HUES64 (cell line): ENCODE measurements around the gene FATE1.
A peak's percentile ranks its signal among the peaks of the same experiment; 100 is the strongest.
"Not testable (repeated sequence)": the region's sequence is repeated elsewhere in the genome, so short reads cannot be mapped to it uniquely, and the experiment has no call there.

Experiments used
- H3K27ac ChIP-seq: 2 replicates; pipeline ENCODE4 v1.7.0; 2013; ENCODE audit warnings: low read depth, low read length, inconsistent platforms
- H3K27me3 ChIP-seq: 2 replicates; pipeline ENCODE4 v1.6.1; 2013; ENCODE audit warnings: mild to moderate bottlenecking, low read length; ENCODE audit not compliant: insufficient read depth
- H3K36me3 ChIP-seq: 2 replicates; pipeline ENCODE4 v1.6.1; 2013; ENCODE audit warnings: mild to moderate bottlenecking, low read length; ENCODE audit not compliant: insufficient read depth
- H3K4me1 ChIP-seq: 2 replicates; pipeline ENCODE4 v1.6.1; 2013; ENCODE audit warnings: mild to moderate bottlenecking, low read length, moderate library complexity; ENCODE audit not compliant: insufficient read depth
- H3K4me3 ChIP-seq: 2 replicates; pipeline ENCODE4 v1.5.1; 2013; ENCODE audit warnings: mild to moderate bottlenecking, low read length, moderate library complexity
- H3K9ac ChIP-seq: 2 replicates; pipeline ENCODE4 v1.6.1; 2013; ENCODE audit warnings: mild to moderate bottlenecking, low read depth, low read length
- H3K9me3 ChIP-seq: 2 replicates; pipeline ENCODE4 v1.6.1; 2013; ENCODE audit warnings: low read depth, low read length; ENCODE audit not compliant: insufficient read depth
- WGBS: fragments of 150-250, 120-280 bp; methylation state at CpG from one replicate; pipeline ENCODE4 v1.1.7; 2013; ENCODE audit warnings: missing lambda C conversion rate; 5-methylcytosine and 5-hydroxymethylcytosine counted together

The FATE1 gene

DNA sequence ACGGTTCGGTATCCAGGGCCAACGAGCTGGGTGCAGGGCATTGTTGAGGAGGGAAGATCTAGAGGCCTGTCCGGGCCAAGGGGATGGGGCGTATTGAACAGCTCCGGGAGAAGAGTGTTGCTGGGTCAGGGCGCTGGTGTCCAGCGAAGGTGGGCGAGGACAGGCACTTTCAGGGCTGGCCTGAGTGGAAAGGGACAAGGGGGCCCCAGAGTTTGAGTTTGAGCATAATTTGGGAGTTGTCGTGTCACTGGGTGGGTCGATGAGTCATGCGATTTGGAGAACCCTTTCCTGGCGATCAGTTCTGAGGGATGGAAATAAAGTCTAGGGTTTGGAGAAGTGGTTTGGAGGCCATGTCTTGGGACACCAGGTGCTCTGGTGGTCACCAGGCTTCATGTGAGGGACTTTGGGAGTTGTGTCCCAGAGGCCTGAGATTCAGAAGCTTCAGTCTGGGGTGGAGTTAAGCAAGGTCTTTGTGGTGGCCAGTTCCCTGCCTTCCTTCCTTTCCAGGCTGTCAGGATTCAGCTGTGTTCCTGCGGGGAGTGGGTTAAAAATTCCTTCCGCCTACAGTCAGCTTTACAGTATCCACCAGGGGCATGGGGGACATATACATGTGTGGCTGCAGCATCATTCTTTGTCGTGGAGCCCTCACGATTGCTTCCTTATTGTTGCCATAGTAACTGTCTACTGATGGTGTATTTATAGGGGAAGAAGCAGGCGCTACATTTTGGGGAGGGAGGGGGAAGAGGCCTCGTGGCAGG lies 20.1 kb upstream of the FATE1 start:
- H3K4me3 ChIP-seq, result peak overlapping the region; percentile 57
- H3K9me3 ChIP-seq, result no peaks in the 10 kb centered on the region
- no peaks in the 10 kb centered on the region for H3K36me3 ChIP-seq
- 28% methylated on average over 17 of the region's 19 CpGs for WGBS
- no peak overlapping the region for H3K27ac ChIP-seq
- H3K27me3 ChIP-seq, result peaks cover 25% of the 10 kb centered on the region
- no peaks in the 10 kb centered on the region for H3K4me1 ChIP-seq
- no peak overlapping the region for H3K9ac ChIP-seq

DNA sequence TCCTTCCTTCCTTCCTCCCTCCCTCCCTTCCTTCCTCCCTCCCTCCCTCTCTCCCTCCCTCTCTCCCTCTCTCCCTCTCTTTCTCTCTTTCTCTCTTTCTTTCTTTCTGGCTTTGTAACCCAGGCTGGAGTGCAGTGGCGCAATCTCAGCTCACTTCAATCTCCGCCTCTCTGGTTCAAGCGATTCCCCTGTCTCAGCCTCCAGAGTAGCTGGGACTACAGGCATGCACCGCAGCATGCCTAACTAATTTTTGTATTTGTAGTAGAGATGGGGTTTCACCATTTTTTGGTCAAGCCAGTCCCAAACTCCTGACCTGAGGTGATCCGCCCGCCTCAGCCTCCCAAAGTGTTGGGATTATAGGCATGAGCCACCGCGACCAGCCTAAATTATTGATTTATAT lies 18.8 kb upstream of the FATE1 start:
- over 99% methylated on average over 6 of the region's 8 CpGs for WGBS
- H3K27ac ChIP-seq, H3K36me3 ChIP-seq, H3K4me1 ChIP-seq, H3K9me3 ChIP-seq, H3K4me3 ChIP-seq, H3K9ac ChIP-seq: not testable (repeated sequence)
- H3K27me3 ChIP-seq, result peaks cover 25% of the 10 kb centered on the region

DNA sequence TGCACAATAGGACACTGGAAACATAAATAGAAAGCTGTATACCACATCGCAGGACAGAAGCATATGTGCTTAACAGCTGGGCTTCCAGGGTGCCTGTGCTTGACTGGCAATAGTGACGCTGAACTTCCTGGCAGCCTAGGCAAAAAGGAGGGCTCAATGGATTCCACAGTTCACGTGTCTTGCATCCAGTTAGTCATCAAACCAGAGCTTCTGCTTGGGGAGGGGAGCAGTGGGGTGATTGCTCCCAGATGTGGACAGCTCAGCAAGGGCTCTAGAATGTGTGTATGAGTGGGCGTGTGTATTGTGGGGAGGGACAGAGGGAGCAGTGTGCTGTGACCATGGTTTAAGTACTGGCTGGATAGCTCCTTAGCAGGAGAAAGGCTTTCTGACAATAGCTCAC lies 18.3 kb upstream of the FATE1 start:
- H3K9ac ChIP-seq, result no peak overlapping the region
- H3K4me3 ChIP-seq, result no peak overlapping the region
- WGBS, result 84% methylated on average over 4 of the region's 4 CpGs
- H3K36me3 ChIP-seq, result no peaks in the 10 kb centered on the region
- H3K27ac ChIP-seq, result no peak overlapping the region
- no peaks in the 10 kb centered on the region for H3K9me3 ChIP-seq
- no peaks in the 10 kb centered on the region for H3K4me1 ChIP-seq
- peaks cover 25% of the 10 kb centered on the region for H3K27me3 ChIP-seq

DNA sequence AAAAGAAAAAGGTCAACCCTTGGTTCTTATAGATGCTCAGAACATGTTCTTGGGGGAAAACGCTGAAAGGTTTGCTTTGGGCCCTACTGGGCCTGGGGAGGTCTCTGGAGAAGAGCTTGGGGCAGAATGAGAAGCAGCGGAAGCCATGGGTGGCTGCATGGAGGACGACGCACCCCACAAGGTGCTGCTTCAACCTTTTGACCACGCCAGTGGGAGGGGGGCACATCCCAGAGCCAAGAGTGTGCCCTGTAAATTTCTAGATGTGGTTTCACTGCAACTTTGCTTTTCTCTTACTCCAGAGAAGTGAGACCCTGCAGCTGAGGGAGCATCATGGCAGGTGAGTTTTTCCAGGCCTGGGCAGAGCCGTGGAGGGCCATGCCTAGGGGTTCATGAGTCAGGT lies 17.4 kb upstream of the FATE1 start:
- H3K9me3 ChIP-seq, result no peaks in the 10 kb centered on the region
- no peaks in the 10 kb centered on the region for H3K36me3 ChIP-seq
- WGBS, result 93% methylated on average over 6 of the region's 6 CpGs
- H3K27ac ChIP-seq, result no peak overlapping the region
- no peak overlapping the region for H3K9ac ChIP-seq
- no peak overlapping the region for H3K4me3 ChIP-seq
- H3K4me1 ChIP-seq, result no peaks in the 10 kb centered on the region
- H3K27me3 ChIP-seq, result peaks cover 22% of the 10 kb centered on the region

DNA sequence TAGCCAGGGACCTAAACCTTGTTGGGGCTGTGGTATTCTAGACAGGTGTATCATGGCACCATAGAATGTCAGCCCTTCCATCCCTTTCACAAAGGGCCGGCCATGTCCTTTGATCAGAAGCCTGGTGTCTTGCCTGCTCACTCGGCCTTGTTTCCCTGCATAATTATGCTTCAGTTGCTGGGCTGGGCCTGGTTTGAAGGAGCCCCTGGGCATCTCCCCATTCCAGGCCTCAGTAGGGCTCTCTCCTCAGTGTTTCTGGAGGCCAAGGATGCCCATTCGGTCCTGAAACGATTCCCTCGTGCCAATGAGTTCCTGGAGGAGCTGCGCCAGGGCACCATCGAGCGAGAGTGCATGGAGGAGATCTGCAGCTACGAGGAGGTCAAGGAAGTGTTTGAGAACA lies 16.1 kb upstream of the FATE1 start:
- H3K9ac ChIP-seq, result no peak overlapping the region
- peaks cover 13% of the 10 kb centered on the region; the same call in 1 of the 2 replicates for H3K27me3 ChIP-seq
- 95% methylated on average over 9 of the region's 9 CpGs for WGBS
- H3K9me3 ChIP-seq, result no peaks in the 10 kb centered on the region
- H3K36me3 ChIP-seq, result no peaks in the 10 kb centered on the region
- H3K4me3 ChIP-seq, result no peak overlapping the region
- H3K4me1 ChIP-seq, result no peaks in the 10 kb centered on the region
- no peak overlapping the region for H3K27ac ChIP-seq

DNA sequence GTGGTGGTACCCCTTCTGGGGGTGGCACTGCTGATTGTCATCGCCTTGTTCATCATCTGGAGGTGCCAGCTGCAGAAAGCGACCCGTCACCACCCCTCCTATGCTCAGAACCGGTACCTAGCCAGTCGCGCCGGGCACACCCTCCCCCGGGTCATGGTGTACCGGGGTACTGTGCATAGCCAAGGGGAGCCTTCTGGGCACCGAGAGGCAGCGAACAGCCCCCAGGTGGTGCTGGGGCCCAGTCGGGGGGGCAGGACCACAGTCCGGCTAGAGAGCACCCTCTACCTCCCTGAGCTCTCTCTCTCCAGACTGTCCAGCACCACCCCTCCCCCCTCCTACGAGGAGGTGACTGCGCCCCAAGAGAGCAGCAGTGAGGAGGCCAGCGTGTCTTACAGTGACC lies 15.3 kb upstream of the FATE1 start:
- H3K9me3 ChIP-seq, result no peaks in the 10 kb centered on the region
- 95% methylated on average over 16 of the region's 16 CpGs for WGBS
- H3K4me1 ChIP-seq, result no peaks in the 10 kb centered on the region
- H3K9ac ChIP-seq, result no peak overlapping the region
- no peak overlapping the region for H3K27ac ChIP-seq
- no peaks in the 10 kb centered on the region for H3K36me3 ChIP-seq
- H3K27me3 ChIP-seq, result peaks cover 10% of the 10 kb centered on the region; the same call in 1 of the 2 replicates
- no peak overlapping the region for H3K4me3 ChIP-seq

DNA sequence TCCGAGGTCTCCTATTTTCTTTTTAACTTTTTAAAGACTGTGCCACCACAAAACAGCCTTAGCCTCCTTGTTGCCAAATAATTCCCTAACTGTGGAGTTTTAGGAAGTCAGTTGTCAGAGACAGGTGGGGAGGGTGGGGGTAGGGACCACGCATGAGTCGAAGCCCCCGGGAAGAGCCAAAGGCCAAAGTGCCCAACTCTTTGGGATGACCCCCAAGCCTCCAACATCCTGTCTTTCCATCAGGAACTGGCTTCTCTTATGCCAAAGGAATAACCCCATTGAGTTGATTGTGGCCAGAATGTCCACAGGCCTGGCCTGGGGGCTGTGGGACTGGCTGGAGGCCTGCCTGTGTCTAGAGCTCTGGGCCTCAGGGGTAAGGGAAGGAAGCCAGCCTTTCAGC lies 14.8 kb upstream of the FATE1 start:
- H3K9me3 ChIP-seq, result no peaks in the 10 kb centered on the region
- 95% methylated on average over 2 of the region's 4 CpGs for WGBS
- H3K36me3 ChIP-seq, result no peaks in the 10 kb centered on the region

DNA sequence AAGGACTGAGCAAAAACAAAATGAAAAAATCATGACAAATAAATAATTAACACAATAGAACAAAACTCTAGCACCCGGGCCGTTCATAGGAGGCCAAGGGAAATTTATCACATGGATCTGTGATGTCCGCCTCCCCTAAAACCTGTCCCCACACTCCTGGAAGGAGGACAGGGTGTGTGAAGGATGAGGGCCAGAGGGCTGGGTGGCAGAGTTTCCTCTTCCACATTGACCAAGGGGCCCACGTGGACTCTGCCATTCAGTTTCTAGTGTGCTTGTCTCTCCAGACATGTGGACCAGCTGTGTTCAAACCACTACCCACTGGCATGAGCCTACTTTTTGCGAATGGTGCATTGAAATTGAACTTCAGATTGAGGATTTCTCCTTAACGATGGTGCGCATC lies 14.3 kb upstream of the FATE1 start:
- H3K9ac ChIP-seq, result no peak overlapping the region
- 0 out of 2 replicates have a peak, but pooled peaks cover under 1% of the 10 kb centered on the region for H3K27me3 ChIP-seq
- H3K4me1 ChIP-seq, result no peaks in the 10 kb centered on the region
- WGBS, result 97% methylated on average over 6 of the region's 7 CpGs
- no peaks in the 10 kb centered on the region for H3K9me3 ChIP-seq
- no peak overlapping the region for H3K27ac ChIP-seq
- no peak overlapping the region for H3K4me3 ChIP-seq
- no peaks in the 10 kb centered on the region for H3K36me3 ChIP-seq

More for the DNA sequence above, 14.8 kb upstream of the FATE1 start:
- Histone ChIP-seq H3K4me1 (no peaks in the 10 kb centered on the region), H3K4me3 (no peak overlapping the region), H3K9ac (no peak overlapping the region), H3K27me3 (peaks cover 5% of the 10 kb centered on the region; the same call in 1 of the 2 replicates), H3K27ac (no peak overlapping the region)

DNA sequence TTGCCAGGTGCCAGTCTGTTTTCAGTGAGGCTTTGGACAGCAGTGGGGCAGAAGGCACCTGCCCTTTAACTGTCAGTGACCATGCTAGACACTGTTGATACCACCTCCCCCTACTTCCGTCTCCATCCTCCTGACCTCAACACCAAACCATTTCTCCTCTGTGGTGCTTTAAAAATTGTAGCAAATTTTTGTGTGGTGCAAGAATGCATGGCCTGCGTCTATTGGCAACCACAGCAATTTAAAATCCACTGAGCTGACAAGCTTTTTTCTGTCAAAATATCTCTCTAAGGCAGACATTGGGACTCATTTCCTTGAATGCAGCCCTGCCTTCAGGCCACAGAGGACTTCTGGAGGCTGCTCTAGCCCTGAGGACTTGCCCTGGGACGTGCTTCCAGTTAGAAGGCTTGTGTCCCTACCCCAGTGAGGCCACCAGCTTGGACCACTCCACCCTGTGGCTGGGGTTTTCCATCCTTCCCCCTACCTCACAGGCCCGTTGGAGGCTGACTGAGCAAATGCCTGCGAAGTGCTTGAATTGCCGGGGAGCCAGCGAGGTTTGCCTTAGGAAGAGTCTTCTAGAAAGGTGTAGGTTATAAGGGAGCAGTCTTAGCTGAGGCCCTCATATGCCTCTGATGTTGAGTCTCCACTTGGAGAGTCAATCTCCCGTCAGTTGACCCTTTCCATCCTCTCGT lies 13.7 kb upstream of the FATE1 start:
- Histone ChIP-seq H3K36me3 (no peaks in the 10 kb centered on the region), H3K4me3 (no peak overlapping the region), H3K27ac (no peak overlapping the region), H3K4me1 (no peaks in the 10 kb centered on the region), H3K27me3 (no peaks in the 10 kb centered on the region), H3K9ac (no peak overlapping the region), H3K9me3 (no peaks in the 10 kb centered on the region)
- 93% methylated on average over 8 of the region's 9 CpGs for WGBS

DNA sequence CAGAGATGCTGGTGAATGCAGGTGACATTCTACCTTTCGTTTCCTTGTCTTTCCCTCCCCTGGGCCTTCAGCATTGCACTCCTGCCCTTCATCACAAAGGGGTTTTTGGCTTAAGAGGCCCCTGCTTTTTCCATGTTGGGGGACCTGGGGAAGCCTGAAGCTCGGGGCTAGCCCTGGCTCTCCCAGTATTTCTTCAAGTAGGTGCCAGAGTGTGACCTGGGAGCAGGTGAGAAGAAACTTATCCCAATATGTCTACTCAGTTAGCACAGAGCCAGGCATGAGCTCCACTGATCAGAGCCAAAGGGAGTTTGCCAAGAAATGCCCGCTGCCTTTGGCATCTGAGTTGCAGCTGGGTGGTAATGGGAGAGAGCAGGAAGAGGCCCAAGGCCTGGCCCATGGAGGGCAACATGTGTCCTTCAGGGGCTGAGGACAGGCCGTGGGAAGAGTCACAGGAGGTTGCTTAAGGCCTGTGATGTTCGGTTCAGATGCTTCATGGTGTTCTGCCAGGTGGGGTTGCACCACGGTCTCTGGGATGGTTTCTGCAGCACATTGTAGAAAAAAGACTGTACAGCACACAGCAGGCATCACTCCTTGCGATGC lies 13.0 kb upstream of the FATE1 start:
- Histone ChIP-seq H3K9ac (no peak overlapping the region), H3K27me3 (no peaks in the 10 kb centered on the region), H3K9me3 (no peaks in the 10 kb centered on the region), H3K4me1 (no peaks in the 10 kb centered on the region), H3K36me3 (no peaks in the 10 kb centered on the region), H3K4me3 (no peak overlapping the region), H3K27ac (no peak overlapping the region)
- 94% methylated on average over 6 of the region's 7 CpGs for WGBS

DNA sequence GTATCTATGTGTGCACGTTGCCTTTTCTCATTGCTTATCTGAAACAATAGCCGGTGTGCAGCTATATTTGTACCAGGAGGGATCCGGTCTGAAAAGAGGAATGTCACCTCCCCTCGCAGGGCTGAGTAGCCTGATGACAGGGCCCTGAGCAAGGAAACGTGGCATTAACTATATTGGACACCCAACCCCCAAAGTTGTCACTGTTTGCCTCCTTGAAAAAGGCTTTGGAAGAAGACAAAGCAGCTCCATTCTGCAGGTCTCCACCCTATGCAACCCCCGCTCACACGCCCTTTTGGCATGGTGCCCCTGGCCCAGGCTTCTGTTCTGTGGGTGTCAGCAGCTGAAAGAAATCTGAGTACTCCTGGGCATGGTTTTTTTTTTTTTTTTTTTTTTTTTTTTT lies 12.3 kb upstream of the FATE1 start:
- H3K27me3 ChIP-seq, result no peaks in the 10 kb centered on the region
- 88% methylated on average over 5 of the region's 7 CpGs for WGBS
- H3K9me3 ChIP-seq, result no peaks in the 10 kb centered on the region
- no peak overlapping the region for H3K4me3 ChIP-seq
- no peak overlapping the region for H3K9ac ChIP-seq
- no peaks in the 10 kb centered on the region for H3K36me3 ChIP-seq
- H3K4me1 ChIP-seq, result no peaks in the 10 kb centered on the region
- no peak overlapping the region for H3K27ac ChIP-seq
